ENCODE data around the gene BOC.

DNA sequence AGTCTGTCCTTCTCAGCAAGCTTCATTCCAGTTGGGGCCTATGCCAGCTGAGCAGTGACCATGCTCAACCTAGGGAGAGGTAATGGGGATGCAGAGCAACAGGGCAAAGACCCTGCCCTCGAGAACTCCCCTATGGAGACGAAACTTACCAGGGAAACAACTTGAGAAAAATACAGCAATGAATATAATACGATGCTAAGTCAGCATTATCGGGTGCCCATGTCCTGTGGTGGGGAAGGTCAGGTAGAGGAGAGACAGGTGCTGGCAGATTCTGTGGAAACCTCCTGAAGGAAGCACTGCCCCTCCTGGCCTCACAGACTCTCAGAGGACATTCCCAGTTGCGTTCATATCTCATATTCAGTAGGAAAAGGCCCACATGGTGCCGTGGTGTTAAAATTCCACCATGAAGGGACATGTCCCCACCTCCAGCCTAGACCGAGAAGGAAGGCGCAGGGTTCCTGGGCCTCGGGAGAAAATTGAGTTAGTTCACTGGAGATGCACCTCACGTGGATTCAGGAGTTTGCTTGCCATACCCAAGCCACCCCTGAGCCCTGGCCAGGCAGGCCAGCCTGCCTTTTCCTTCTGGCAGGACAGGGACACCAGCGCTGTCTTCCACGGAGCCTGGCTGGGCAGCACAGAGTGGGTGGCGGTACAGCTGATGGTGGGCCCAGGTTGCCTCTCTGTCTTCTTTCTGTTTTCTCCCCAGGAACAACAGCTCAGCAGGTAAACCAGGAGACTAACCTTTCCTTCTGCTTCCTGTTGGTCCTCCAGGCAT lies 62.4 kb downstream of the BOC start:
- TF ChIP-seq, protein P1, sequence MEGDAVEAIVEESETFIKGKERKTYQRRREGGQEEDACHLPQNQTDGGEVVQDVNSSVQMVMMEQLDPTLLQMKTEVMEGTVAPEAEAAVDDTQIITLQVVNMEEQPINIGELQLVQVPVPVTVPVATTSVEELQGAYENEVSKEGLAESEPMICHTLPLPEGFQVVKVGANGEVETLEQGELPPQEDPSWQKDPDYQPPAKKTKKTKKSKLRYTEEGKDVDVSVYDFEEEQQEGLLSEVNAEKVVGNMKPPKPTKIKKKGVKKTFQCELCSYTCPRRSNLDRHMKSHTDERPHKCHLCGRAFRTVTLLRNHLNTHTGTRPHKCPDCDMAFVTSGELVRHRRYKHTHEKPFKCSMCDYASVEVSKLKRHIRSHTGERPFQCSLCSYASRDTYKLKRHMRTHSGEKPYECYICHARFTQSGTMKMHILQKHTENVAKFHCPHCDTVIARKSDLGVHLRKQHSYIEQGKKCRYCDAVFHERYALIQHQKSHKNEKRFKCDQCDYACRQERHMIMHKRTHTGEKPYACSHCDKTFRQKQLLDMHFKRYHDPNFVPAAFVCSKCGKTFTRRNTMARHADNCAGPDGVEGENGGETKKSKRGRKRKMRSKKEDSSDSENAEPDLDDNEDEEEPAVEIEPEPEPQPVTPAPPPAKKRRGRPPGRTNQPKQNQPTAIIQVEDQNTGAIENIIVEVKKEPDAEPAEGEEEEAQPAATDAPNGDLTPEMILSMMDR (IDR thresholded peaks at IDR 0.05) = no peak
- no peak for TF ChIP-seq POLR2AphosphoS5 (IDR thresholded peaks at IDR 0.05; ENCODE audit: insufficient read depth in 1 of 2, low read depth in 1 of 2)
